H9 (cell line): ENCODE results near the gene GPN2. TPM values are rescaled to one million over a fixed set of nuclear protein-coding genes. Genes with fewer than 3 reads are reported as not detected.

Experiments
- DNase-seq: peaks from one replicate; pipeline ENCODE4 v3.0.0-alpha.2; 2017
- H2AFZ ChIP-seq: one replicate; pipeline ENCODE4 v1.6.1; 2013; ENCODE audit warnings: mild to moderate bottlenecking, low read length, control low read depth, moderate library complexity
- H2AK5ac ChIP-seq: 2 replicates; pipeline ENCODE4 v1.6.1; 2013; ENCODE audit warnings: low read length, control low read depth, mixed read lengths; ENCODE audit not compliant: insufficient read length
- H2BK120ac ChIP-seq: one replicate; pipeline ENCODE4 v1.6.1; 2013; ENCODE audit warnings: low read depth, mild to moderate bottlenecking, low read length, control low read depth, inconsistent platforms; ENCODE audit not compliant: poor library complexity, severe bottlenecking
- H2BK12ac ChIP-seq: 2 replicates; pipeline ENCODE4 v1.6.1; 2013; ENCODE audit warnings: low read length, control low read depth, mixed read lengths, low read depth; ENCODE audit not compliant: insufficient read length
- H2BK15ac ChIP-seq: 2 replicates; pipeline ENCODE4 v1.6.1; 2013; ENCODE audit warnings: low read depth, low read length, control low read depth
- H2BK20ac ChIP-seq: one replicate; pipeline ENCODE4 v1.6.1; 2013; ENCODE audit warnings: low read depth, mild to moderate bottlenecking, low read length, control low read depth, inconsistent platforms; ENCODE audit not compliant: poor library complexity, severe bottlenecking
- H2BK5ac ChIP-seq: 2 replicates; pipeline ENCODE4 v1.6.1; 2013; ENCODE audit warnings: low read length, control low read depth, mixed read lengths; ENCODE audit not compliant: insufficient read length
- H3K14ac ChIP-seq: 2 replicates; pipeline ENCODE4 v1.6.1; 2013; ENCODE audit warnings: low read length, control low read depth; ENCODE audit not compliant: insufficient read depth
- H3K18ac ChIP-seq: 2 replicates; pipeline ENCODE4 v1.6.1; 2013; ENCODE audit warnings: low read depth, mild to moderate bottlenecking, mixed read lengths, low read length, control low read depth; ENCODE audit not compliant: insufficient read length
- H3K23ac ChIP-seq: 2 replicates; pipeline ENCODE4 v1.6.1; 2013; ENCODE audit warnings: low read length, control low read depth, mixed read lengths, low read depth; ENCODE audit not compliant: insufficient read length
- H3K23me2 ChIP-seq: 2 replicates; pipeline ENCODE4 v1.6.1; 2013; ENCODE audit warnings: low read depth, mild to moderate bottlenecking, mixed read lengths, low read length, control low read depth; ENCODE audit not compliant: insufficient read length, poor library complexity, severe bottlenecking
- H3K27ac ChIP-seq: 2 replicates; pipeline ENCODE4 v1.5.1; 2013; ENCODE audit warnings: low read length, control low read depth, mixed read lengths, low read depth; ENCODE audit not compliant: insufficient read length
- H3K27me3 ChIP-seq: 2 replicates; pipeline ENCODE4 v1.6.1; 2013; ENCODE audit warnings: low read length, control low read depth, inconsistent platforms; ENCODE audit not compliant: insufficient read depth
- H3K4ac ChIP-seq: 2 replicates; pipeline ENCODE4 v1.6.1; 2013; ENCODE audit warnings: low read depth, mild to moderate bottlenecking, control low read depth, inconsistent platforms, low read length, moderate library complexity
- H3K4me1 ChIP-seq: 2 replicates; pipeline ENCODE4 v1.6.1; 2013; ENCODE audit warnings: low read length, control low read depth, inconsistent platforms; ENCODE audit not compliant: insufficient read depth
- H3K4me2 ChIP-seq: 2 replicates; pipeline ENCODE4 v1.6.1; 2013; ENCODE audit warnings: low read length, control low read depth, mixed read lengths; ENCODE audit not compliant: insufficient read length, insufficient read depth
- H3K56ac ChIP-seq: 2 replicates; pipeline ENCODE4 v1.6.1; 2013; ENCODE audit warnings: low read depth, mild to moderate bottlenecking, mixed read lengths, low read length, control low read depth; ENCODE audit not compliant: insufficient read length
- H3K79me1 ChIP-seq: 2 replicates; pipeline ENCODE4 v1.6.1; 2013; ENCODE audit warnings: low read depth, mild to moderate bottlenecking, moderate library complexity, low read length, control low read depth, inconsistent platforms; ENCODE audit not compliant: insufficient read depth, poor library complexity, severe bottlenecking
- H3K79me2 ChIP-seq: 2 replicates; pipeline ENCODE4 v1.6.1; 2013; ENCODE audit warnings: low read length, control low read depth, inconsistent platforms; ENCODE audit not compliant: insufficient read depth
- H3K9ac ChIP-seq: 2 replicates; pipeline ENCODE4 v1.6.1; 2013; ENCODE audit warnings: low read length, control low read depth, mixed read lengths; ENCODE audit not compliant: insufficient read length; ENCODE audit errors: extremely low read depth
- H3K9me3 ChIP-seq: one replicate; pipeline ENCODE4 v1.6.1; 2013; ENCODE audit warnings: low read depth, low read length, inconsistent platforms; ENCODE audit not compliant: control insufficient read depth
- H3T11ph ChIP-seq: one replicate; pipeline ENCODE4 v1.6.1; 2013; ENCODE audit warnings: mild to moderate bottlenecking, low read length, control low read depth, inconsistent platforms
- H4K20me1 ChIP-seq: one replicate; pipeline ENCODE4 v1.6.1; 2013; ENCODE audit not compliant: control insufficient read depth, insufficient read length, insufficient read depth
- H4K5ac ChIP-seq: 2 replicates; pipeline ENCODE4 v1.6.1; 2013; ENCODE audit warnings: low read depth, mild to moderate bottlenecking, mixed read lengths, low read length, control low read depth; ENCODE audit not compliant: insufficient read length
- H4K8ac ChIP-seq: replicated peaks from 2 replicates; pipeline ENCODE4 v1.6.1; 2013; ENCODE audit warnings: low read length, control low read depth, mixed read lengths, low read depth; ENCODE audit not compliant: insufficient read length
- H4K91ac ChIP-seq: 2 replicates; pipeline ENCODE4 v1.6.1; 2013; ENCODE audit warnings: low read depth, mild to moderate bottlenecking, moderate library complexity, mixed read lengths, low read length, control low read depth; ENCODE audit not compliant: insufficient read length
- H3K27ac Mint-ChIP-seq, 3 experiments: 2 replicates in 2 of 3; 3 replicates in 1 of 3; pipeline ENCODE4 v1.8.0; 2020 to 2021; ENCODE audit warnings: mixed read lengths in 3 of 3, mild to moderate bottlenecking in 1 of 3, moderate library complexity in 1 of 3
- H3K27me3 Mint-ChIP-seq: 2 replicates; pipeline ENCODE4 v1.8.0; 2021; ENCODE audit warnings: low read depth, mild to moderate bottlenecking, moderate library complexity, mixed read lengths
- H3K36me3 Mint-ChIP-seq, 3 experiments: 2 replicates in 2 of 3; 3 replicates in 1 of 3; pipeline ENCODE4 v1.8.0; 2020 to 2021; ENCODE audit warnings: low read depth in 3 of 3, mixed read lengths in 3 of 3; ENCODE audit not compliant: insufficient read depth in 1 of 3
- H3K4me1 Mint-ChIP-seq, 2 experiments: 2 replicates each; pipeline ENCODE4 v1.8.0; 2020; ENCODE audit warnings: mixed read lengths in 2 of 2
- H3K4me3 Mint-ChIP-seq, 2 experiments: 2 replicates in 1 of 2; 3 replicates in 1 of 2; pipeline ENCODE4 v1.8.0; 2020 to 2021; ENCODE audit warnings: mild to moderate bottlenecking in 2 of 2, mixed read lengths in 2 of 2, moderate library complexity in 1 of 2
- H3K9me3 Mint-ChIP-seq, 2 experiments: 2 replicates in 1 of 2; 3 replicates in 1 of 2; pipeline ENCODE4 v1.8.0; 2020; ENCODE audit warnings: mild to moderate bottlenecking in 2 of 2, mixed read lengths in 2 of 2, moderate library complexity in 1 of 2
- WGBS: extraction: QIAGEN DNeasy Blood & Tissue Kit; methylation state at CpG from one replicate; pipeline ENCODE4 v1.1.7; 2013; ENCODE audit warnings: missing lambda C conversion rate, low lambda C conversion rate, mixed read lengths; ENCODE audit not compliant: insufficient read length; ENCODE audit errors: extremely low coverage; 5-methylcytosine and 5-hydroxymethylcytosine counted together
- total RNA-seq: library from RNA; stranded (reverse); gene quantifications from 2 replicates; pipeline ENCODE4 v1.2.1, GENCODE V29; 2021
- TF ChIP-seq, protein P1 (sequence below): fragments of 200-600 bp; sonication (generic); conservative IDR thresholded peaks from 3 replicates; pipeline ENCODE4 v1.8.0; 2021; ENCODE audit warnings: antibody characterized with exemption, mild to moderate bottlenecking

GPN2 gene
- total RNA-seq, 1 experiment from 2014 or later = 47.8 TPM

DNA sequence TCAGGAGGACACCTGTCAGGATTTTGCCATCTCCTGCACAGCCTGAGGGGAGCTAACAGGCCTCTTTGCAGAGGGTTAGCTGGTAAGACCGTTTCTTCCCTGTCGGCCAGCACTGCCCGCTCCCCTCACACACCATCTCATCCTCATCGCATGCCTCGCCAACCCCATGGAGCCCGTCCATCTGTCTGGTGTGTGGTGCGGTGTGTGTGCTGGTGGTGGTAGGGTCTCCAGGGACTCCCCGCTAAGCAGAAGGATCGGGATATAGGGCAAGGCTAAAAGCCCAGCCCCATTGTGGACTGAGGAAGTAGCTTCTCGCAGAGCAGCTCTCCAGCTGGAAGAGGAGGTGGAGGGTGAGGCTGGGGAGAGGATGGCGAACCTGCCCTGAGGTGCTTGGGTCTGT lies 33.9 kb downstream of the GPN2 start:
- no peaks in the 10 kb centered on the region for H3K79me1 ChIP-seq
- Mint-ChIP-seq H3K4me3 (no peak overlapping the region), H3K36me3 (peaks cover 13 to 36% (median 26%) of the 10 kb centered on the region in 3 experiments; a peak in 6 of 7 replicates), H3K27me3 (no peaks in the 10 kb centered on the region), H3K4me1 (peaks cover 21 to 24% of the 10 kb centered on the region in 2 experiments), H3K27ac (peak overlapping the region in 2 of 3 experiments; percentile 71 to 85; a peak in 2 of 7 replicates), H3K9me3 (no peaks in the 10 kb centered on the region)
- H4K8ac ChIP-seq = no peak overlapping the region
- no peak overlapping the region for H3T11ph ChIP-seq
- no peak overlapping the region for H3K27ac ChIP-seq
- H3K9ac ChIP-seq = no peak overlapping the region
- H2BK5ac ChIP-seq = no peak overlapping the region
- H3K56ac ChIP-seq = no peak overlapping the region
- no peak overlapping the region for H2AK5ac ChIP-seq
- H2BK120ac ChIP-seq = no peak overlapping the region
- WGBS = no CpG with 5 or more reads among the region's 11 CpGs
- TF ChIP-seq, protein P1, sequence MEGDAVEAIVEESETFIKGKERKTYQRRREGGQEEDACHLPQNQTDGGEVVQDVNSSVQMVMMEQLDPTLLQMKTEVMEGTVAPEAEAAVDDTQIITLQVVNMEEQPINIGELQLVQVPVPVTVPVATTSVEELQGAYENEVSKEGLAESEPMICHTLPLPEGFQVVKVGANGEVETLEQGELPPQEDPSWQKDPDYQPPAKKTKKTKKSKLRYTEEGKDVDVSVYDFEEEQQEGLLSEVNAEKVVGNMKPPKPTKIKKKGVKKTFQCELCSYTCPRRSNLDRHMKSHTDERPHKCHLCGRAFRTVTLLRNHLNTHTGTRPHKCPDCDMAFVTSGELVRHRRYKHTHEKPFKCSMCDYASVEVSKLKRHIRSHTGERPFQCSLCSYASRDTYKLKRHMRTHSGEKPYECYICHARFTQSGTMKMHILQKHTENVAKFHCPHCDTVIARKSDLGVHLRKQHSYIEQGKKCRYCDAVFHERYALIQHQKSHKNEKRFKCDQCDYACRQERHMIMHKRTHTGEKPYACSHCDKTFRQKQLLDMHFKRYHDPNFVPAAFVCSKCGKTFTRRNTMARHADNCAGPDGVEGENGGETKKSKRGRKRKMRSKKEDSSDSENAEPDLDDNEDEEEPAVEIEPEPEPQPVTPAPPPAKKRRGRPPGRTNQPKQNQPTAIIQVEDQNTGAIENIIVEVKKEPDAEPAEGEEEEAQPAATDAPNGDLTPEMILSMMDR = no peak
- no peak overlapping the region for H2BK15ac ChIP-seq
- H3K23me2 ChIP-seq = no peaks in the 10 kb centered on the region
- H2BK20ac ChIP-seq = no peak overlapping the region
- no peak overlapping the region for H4K91ac ChIP-seq
- H2AFZ ChIP-seq = no peak overlapping the region
- H3K4me2 ChIP-seq = no peak overlapping the region
- no peak overlapping the region for H3K4ac ChIP-seq
- DNase-seq = no peak
- H3K9me3 ChIP-seq = no peaks in the 10 kb centered on the region
- no peak overlapping the region for H4K5ac ChIP-seq
- H3K14ac ChIP-seq = no peak overlapping the region; the same call in 1 of the 2 replicates
- no peaks in the 10 kb centered on the region for H3K27me3 ChIP-seq
- no peaks in the 10 kb centered on the region for H3K4me1 ChIP-seq
- no peaks in the 10 kb centered on the region for H3K79me2 ChIP-seq
- no peaks in the 10 kb centered on the region for H4K20me1 ChIP-seq
- no peak overlapping the region for H3K18ac ChIP-seq
- no peak overlapping the region for H2BK12ac ChIP-seq
- H3K23ac ChIP-seq = no peak overlapping the region
